Caco-2 (cell line): ENCODE data around the gene ALDH3B1. TPM values are rescaled to one million over a fixed set of nuclear protein-coding genes. Genes with fewer than 3 reads are reported as not detected.

Experiments used
- BruUV-seq: library from RNA; stranded (reverse); fragments of 400-500 nt; replicated peaks from 2 replicates; lab custom pipeline; 2021; lab: Mats Ljungman, UMichigan
- CTCF ChIA-PET: fragments of 300-600 bp; sonication (Branson Sonifier 250); formaldehyde crosslinking; loops from one replicate; lab custom pipeline; 2022; ENCODE audit warnings: antibody characterized with exemption; lab: Charles Lee
- POLR2A ChIA-PET: fragments of 300-600 bp; sonication (Branson Sonifier 250); formaldehyde crosslinking; loops from one replicate; lab custom pipeline; 2022; ENCODE audit warnings: antibody characterized with exemption; lab: Charles Lee
- DNase-seq, 2 experiments: peaks; one replicate each; pipeline versions ENCODE4 v3.0.0 to v3.0.0-alpha.2; 2020 to 2022
- H3K27me3 ChIP-seq: replicated peaks from 2 replicates; pipeline ENCODE4 v1.6.0; 2011; ENCODE audit warnings: low read length; ENCODE audit not compliant: control insufficient read depth, insufficient read depth
- H3K36me3 ChIP-seq: 2 replicates; pipeline ENCODE4 v1.5.1; 2011; ENCODE audit warnings: low read length; ENCODE audit not compliant: control insufficient read depth, insufficient read depth
- H3K4me1 ChIP-seq: fragments of 250-450 bp; sonication (Bioruptor Pico); 2 replicates; pipeline ENCODE4 v1.5.1; 2020; ENCODE audit warnings: mild to moderate bottlenecking
- H3K4me3 ChIP-seq: 2 replicates; pipeline ENCODE4 v1.5.1; 2011; ENCODE audit warnings: low read depth, mild to moderate bottlenecking, control low read depth, low read length
- H3K9me3 ChIP-seq: fragments of 250-450 bp; sonication (Bioruptor Pico); 2 replicates; pipeline ENCODE4 v1.5.1; 2020; ENCODE audit warnings: mild to moderate bottlenecking, moderate library complexity
- H3K27ac Mint-ChIP-seq: one replicate; pipeline ENCODE4 v1.8.0; 2022; ENCODE audit warnings: mixed read lengths; ENCODE audit not compliant: unreplicated experiment
- H3K27me3 Mint-ChIP-seq: one replicate; pipeline ENCODE4 v1.8.0; 2022; ENCODE audit warnings: mixed read lengths; ENCODE audit not compliant: insufficient read depth, unreplicated experiment
- H3K36me3 Mint-ChIP-seq: one replicate; pipeline ENCODE4 v1.8.0; 2022; ENCODE audit warnings: mild to moderate bottlenecking, mixed read lengths; ENCODE audit not compliant: insufficient read depth, unreplicated experiment
- H3K4me1 Mint-ChIP-seq: one replicate; pipeline ENCODE4 v1.8.0; 2022; ENCODE audit warnings: low read depth, mixed read lengths; ENCODE audit not compliant: unreplicated experiment
- H3K4me3 Mint-ChIP-seq: one replicate; pipeline ENCODE4 v1.8.0; 2022; ENCODE audit warnings: mild to moderate bottlenecking, moderate library complexity, mixed read lengths; ENCODE audit not compliant: unreplicated experiment
- H3K9me3 Mint-ChIP-seq: one replicate; pipeline ENCODE4 v1.8.0; 2022; ENCODE audit warnings: mixed read lengths; ENCODE audit not compliant: unreplicated experiment
- intact Hi-C: fragments of 100-400 bp; cut with micrococcal nuclease; formaldehyde crosslinking; loops from one replicate; pipeline ENCODE4 v1.10.0; 2022; ENCODE audit not compliant: unreplicated experiment
- total RNA-seq: library from RNA; stranded (reverse); gene quantifications from 2 replicates; pipeline ENCODE4 v1.2.3, GENCODE V29; 2022
- TF ChIP-seq, protein P1 (sequence below), 2 experiments: fragments of 200-600 bp in 1 of 2; IDR thresholded peaks; 1 replicate in 1 of 2; 2 replicates in 1 of 2; pipeline versions ENCODE4 v1.5.1 to v1.8.0; 2011 to 2022; ENCODE audit warnings: antibody characterized with exemption in 1 of 2, control low read depth in 1 of 2, inconsistent platforms in 1 of 2, low read depth in 1 of 2, low read length in 1 of 2, mild to moderate bottlenecking in 1 of 2, moderate library complexity in 1 of 2; ENCODE audit not compliant: insufficient read depth in 1 of 2, severe bottlenecking in 1 of 2, unreplicated experiment in 1 of 2

The ALDH3B1 gene
- total RNA-seq, 1 experiment from 2014 or later: 8.2 TPM

DNA sequence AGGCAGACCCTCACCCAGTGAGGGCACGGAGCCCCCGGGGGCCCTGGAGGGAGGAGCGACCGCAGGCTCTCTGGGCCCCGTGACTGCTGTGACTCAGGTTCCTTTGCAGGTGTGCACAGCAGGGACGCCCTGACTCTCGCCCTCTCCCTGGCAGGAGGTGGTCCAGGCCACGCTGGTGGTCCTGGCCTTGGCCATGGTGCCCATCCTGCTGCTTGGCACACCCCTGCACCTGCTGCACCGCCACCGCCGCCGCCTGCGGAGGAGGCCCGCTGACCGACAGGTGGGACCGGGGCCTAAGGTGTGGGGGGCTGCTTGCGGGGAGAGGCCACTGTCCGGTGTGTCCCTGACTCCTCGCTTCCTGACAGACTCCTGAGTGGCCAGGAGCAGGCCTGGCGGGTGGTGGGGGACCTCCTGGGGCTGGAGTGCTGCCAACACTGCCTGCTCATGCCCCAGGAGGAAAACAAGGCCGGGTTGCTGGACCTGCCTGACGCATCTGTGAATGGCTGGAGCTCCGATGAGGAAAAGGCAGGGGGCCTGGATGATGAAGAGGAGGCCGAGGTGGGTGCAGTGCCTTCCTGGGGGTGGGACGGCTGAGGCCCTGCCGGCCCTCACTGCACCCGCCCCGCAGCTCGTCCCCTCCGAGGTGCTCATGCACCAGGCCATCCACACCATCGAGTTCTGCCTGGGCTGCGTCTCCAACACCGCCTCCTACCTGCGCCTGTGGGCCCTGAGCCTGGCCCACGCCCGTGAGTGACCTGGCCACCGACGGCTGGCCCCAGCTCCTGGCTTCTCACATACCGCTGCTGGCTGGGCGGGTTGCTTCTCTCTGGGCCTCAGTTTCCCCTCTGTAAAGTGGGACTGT, 39.6 kb downstream of the ALDH3B1 start:
- 0 out of 2 replicates have a peak, but pooled peaks cover 2% of the 10 kb centered on the region for H3K36me3 ChIP-seq
- DNase-seq: peak in 1 of 2 experiments; percentile 45
- no peak overlapping the region for H3K4me3 ChIP-seq
- no peak overlapping the region for H3K4me3 Mint-ChIP-seq
- TF ChIP-seq, protein P1, sequence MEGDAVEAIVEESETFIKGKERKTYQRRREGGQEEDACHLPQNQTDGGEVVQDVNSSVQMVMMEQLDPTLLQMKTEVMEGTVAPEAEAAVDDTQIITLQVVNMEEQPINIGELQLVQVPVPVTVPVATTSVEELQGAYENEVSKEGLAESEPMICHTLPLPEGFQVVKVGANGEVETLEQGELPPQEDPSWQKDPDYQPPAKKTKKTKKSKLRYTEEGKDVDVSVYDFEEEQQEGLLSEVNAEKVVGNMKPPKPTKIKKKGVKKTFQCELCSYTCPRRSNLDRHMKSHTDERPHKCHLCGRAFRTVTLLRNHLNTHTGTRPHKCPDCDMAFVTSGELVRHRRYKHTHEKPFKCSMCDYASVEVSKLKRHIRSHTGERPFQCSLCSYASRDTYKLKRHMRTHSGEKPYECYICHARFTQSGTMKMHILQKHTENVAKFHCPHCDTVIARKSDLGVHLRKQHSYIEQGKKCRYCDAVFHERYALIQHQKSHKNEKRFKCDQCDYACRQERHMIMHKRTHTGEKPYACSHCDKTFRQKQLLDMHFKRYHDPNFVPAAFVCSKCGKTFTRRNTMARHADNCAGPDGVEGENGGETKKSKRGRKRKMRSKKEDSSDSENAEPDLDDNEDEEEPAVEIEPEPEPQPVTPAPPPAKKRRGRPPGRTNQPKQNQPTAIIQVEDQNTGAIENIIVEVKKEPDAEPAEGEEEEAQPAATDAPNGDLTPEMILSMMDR (IDR thresholded peaks at IDR 0.05; ENCODE audit: insufficient read depth in 1 of 2, low read depth in 1 of 2, low read length in 1 of 2, severe bottlenecking in 1 of 2, unreplicated experiment in 1 of 2): no peak
- CTCF ChIA-PET: interaction anchor here (1.5 kb wide), 1 partner anchor 28 kb away, joined by 5 read pairs; no protein-coding TSS in a partner anchor
- BruUV-seq: no TSS peak
- H3K9me3 ChIP-seq: no peaks in the 10 kb centered on the region
- H3K36me3 Mint-ChIP-seq: peaks cover 41% of the 10 kb centered on the region
- H3K9me3 Mint-ChIP-seq: no peaks in the 10 kb centered on the region
- no peaks in the 10 kb centered on the region for H3K4me1 Mint-ChIP-seq
- POLR2A ChIA-PET: no interaction called here
- no peaks in the 10 kb centered on the region for H3K4me1 ChIP-seq
- no peak overlapping the region for H3K27ac Mint-ChIP-seq
- no peaks in the 10 kb centered on the region for H3K27me3 ChIP-seq
- H3K27me3 Mint-ChIP-seq: no peaks in the 10 kb centered on the region
- intact Hi-C loops: no loop called here

DNA sequence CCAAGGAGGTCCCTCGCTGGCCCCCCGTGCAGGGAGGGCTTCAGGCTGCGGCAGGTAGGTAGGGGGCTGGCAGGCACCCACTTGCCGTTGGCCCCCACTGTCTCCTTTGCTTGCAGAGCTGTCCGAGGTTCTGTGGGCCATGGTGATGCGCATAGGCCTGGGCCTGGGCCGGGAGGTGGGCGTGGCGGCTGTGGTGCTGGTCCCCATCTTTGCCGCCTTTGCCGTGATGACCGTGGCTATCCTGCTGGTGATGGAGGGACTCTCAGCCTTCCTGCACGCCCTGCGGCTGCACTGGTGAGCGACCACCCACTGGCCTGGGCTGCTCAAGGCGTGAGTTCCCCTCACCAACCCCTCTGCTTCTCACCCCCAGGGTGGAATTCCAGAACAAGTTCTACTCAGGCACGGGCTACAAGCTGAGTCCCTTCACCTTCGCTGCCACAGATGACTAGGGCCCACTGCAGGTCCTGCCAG, 40.3 kb downstream of the ALDH3B1 start:
- H3K27me3 ChIP-seq: no peaks in the 10 kb centered on the region
- H3K36me3 ChIP-seq: 0 out of 2 replicates have a peak, but pooled peaks cover 2% of the 10 kb centered on the region
- no peak overlapping the region for H3K4me3 ChIP-seq
- POLR2A ChIA-PET: no interaction called here
- intact Hi-C loops: no loop called here
- no TSS peak for BruUV-seq
- no peaks in the 10 kb centered on the region for H3K9me3 Mint-ChIP-seq
- CTCF ChIA-PET: interaction anchor here (1.5 kb wide), 1 partner anchor 28 kb away, joined by 5 read pairs; no protein-coding TSS in a partner anchor
- no peak overlapping the region for H3K27ac Mint-ChIP-seq
- TF ChIP-seq, protein P1 (IDR thresholded peaks at IDR 0.05; ENCODE audit: insufficient read depth in 1 of 2, low read depth in 1 of 2, low read length in 1 of 2, severe bottlenecking in 1 of 2, unreplicated experiment in 1 of 2): no peak
- H3K4me3 Mint-ChIP-seq: no peak overlapping the region
- no peaks in the 10 kb centered on the region for H3K4me1 ChIP-seq
- no peaks in the 10 kb centered on the region for H3K27me3 Mint-ChIP-seq
- peak in 1 of 2 experiments; percentile 51 for DNase-seq
- peaks cover 48% of the 10 kb centered on the region for H3K36me3 Mint-ChIP-seq
- no peaks in the 10 kb centered on the region for H3K9me3 ChIP-seq
- H3K4me1 Mint-ChIP-seq: no peaks in the 10 kb centered on the region

DNA sequence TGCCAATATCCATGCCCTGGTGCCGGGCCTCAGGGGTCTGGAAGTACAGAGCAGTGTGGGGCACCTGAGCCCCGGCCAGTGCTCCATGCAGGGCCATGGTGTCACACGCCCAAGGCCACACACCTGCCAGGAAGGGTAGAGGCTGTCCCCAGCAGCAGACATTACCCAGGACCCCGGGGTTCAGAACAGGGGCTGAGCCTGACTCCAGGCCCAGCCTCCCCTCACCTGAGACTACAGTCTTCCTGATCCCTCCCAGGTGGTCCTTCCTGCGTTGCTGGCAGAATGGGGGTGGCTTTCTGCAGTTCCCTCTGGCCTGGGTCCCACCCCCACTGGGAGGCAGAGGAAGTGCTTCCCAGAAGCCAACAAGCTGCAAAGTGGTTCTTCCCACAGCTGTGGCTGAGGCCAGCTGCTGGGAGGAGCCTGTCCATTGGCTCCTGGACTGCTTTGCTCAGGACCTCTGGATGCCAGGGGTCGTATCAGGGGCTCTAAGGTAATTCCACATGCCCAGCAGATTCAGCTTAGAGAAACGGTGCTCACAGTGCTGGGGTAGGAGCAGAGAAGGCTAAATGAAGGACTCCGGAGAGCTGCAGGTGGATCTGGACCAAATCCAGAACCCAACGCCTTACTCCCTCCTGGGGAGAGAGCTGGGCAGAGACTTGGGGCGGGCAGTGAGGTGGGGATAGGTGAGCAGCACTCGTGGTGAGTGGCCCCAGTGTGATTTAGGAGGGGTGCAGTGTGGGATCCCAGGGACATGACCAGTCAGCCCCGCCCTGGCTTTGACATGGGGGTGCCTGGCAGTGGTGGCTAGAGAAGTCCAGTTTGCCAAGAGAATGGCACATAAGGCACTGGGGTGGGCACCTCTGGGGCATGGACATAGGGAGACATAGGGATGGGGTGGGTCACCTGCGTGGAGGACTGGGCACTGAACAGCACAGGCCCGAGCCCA, 41.3 kb downstream of the ALDH3B1 start:
- Histone ChIP-seq H3K27me3 (no peaks in the 10 kb centered on the region), H3K4me3 (no peak overlapping the region), H3K9me3 (no peaks in the 10 kb centered on the region), H3K4me1 (no peaks in the 10 kb centered on the region), H3K36me3 (0 out of 2 replicates have a peak, but pooled peaks cover 2% of the 10 kb centered on the region)
- no peaks in the 10 kb centered on the region for H3K9me3 Mint-ChIP-seq
- no peak overlapping the region for H3K4me3 Mint-ChIP-seq
- peak overlapping the region; percentile 14 for H3K27ac Mint-ChIP-seq
- intact Hi-C loops: no loop called here
- ChIA-PET CTCF (interaction anchor here (0.6 to 1.5 kb wide), 3 partner anchors 29 to 563 kb away, joined by 3 to 5 read pairs (median 5); no protein-coding TSS in a partner anchor), POLR2A (no interaction called here)
- H3K4me1 Mint-ChIP-seq: no peaks in the 10 kb centered on the region
- BruUV-seq: no TSS peak
- H3K36me3 Mint-ChIP-seq: peaks cover 59% of the 10 kb centered on the region
- peak in 1 of 2 experiments; percentile 43 for DNase-seq
- TF ChIP-seq, protein P1 (IDR thresholded peaks at IDR 0.05; ENCODE audit: insufficient read depth in 1 of 2, low read depth in 1 of 2, low read length in 1 of 2, severe bottlenecking in 1 of 2, unreplicated experiment in 1 of 2): no peak
- no peaks in the 10 kb centered on the region for H3K27me3 Mint-ChIP-seq
